Astrocyte (in vitro differentiated cells and primary cell): Measurements from ENCODE around the gene PINK1. TPM values are rescaled to one million over a fixed set of nuclear protein-coding genes. Genes with fewer than 3 reads are reported as not detected.
"Not testable (repeated sequence)": the region's sequence is repeated elsewhere in the genome, so short reads cannot be mapped to it uniquely, and the experiment has no call there.

Experiments used
- DNase-seq: peaks from one replicate; pipeline ENCODE4 v3.0.0-alpha.2; 2010; ENCODE audit warnings: low read depth
- FAIRE-seq: peaks from 2 replicates; lab custom pipeline; 2011; peaks lifted over from hg19 to GRCh38; lab: Jason Lieb, UNC
- H2AFZ ChIP-seq: 2 replicates; pipeline ENCODE4 v1.6.0; 2012; ENCODE audit warnings: low read depth, low read length, inconsistent platforms
- H3K27ac ChIP-seq: 2 replicates; pipeline ENCODE4 v1.5.1; 2011; ENCODE audit warnings: low read depth, low read length, inconsistent platforms
- H3K27me3 ChIP-seq: 2 replicates; pipeline ENCODE4 v1.6.0; 2011; ENCODE audit warnings: low read length, inconsistent platforms; ENCODE audit not compliant: insufficient read depth
- H3K36me3 ChIP-seq: 2 replicates; pipeline ENCODE4 v1.5.1; 2011; ENCODE audit warnings: low read length, inconsistent platforms; ENCODE audit not compliant: insufficient read depth
- H3K4me1 ChIP-seq: 2 replicates; pipeline ENCODE4 v1.5.1; 2011; ENCODE audit warnings: low read length, inconsistent platforms; ENCODE audit not compliant: insufficient read depth
- H3K4me2 ChIP-seq: 2 replicates; pipeline ENCODE4 v1.6.0; 2012; ENCODE audit warnings: low read length, inconsistent platforms
- H3K4me3 ChIP-seq: 2 replicates; pipeline ENCODE4 v1.5.1; 2011; ENCODE audit warnings: low read depth, mild to moderate bottlenecking, low read length, inconsistent platforms; ENCODE audit not compliant: insufficient read depth
- H3K79me2 ChIP-seq: 2 replicates; pipeline ENCODE4 v1.6.0; 2012; ENCODE audit warnings: mild to moderate bottlenecking, low read length, inconsistent platforms; ENCODE audit not compliant: insufficient read depth
- H3K9ac ChIP-seq: 2 replicates; pipeline ENCODE4 v1.6.0; 2012; ENCODE audit warnings: mild to moderate bottlenecking, low read length, inconsistent platforms
- H3K9me3 ChIP-seq: 2 replicates; pipeline ENCODE4 v1.5.1; 2012; ENCODE audit warnings: low read depth, mild to moderate bottlenecking, low read length, inconsistent platforms; ENCODE audit not compliant: insufficient read depth
- H4K20me1 ChIP-seq: 2 replicates; pipeline ENCODE4 v1.6.0; 2012; ENCODE audit warnings: low read length, inconsistent platforms; ENCODE audit not compliant: insufficient read depth
- H3K27ac Mint-ChIP-seq: one replicate; pipeline ENCODE4 v1.8.0; 2021; ENCODE audit warnings: mild to moderate bottlenecking, mixed read lengths; ENCODE audit not compliant: unreplicated experiment
- H3K27me3 Mint-ChIP-seq: one replicate; pipeline ENCODE4 v1.8.0; 2021; ENCODE audit warnings: low read depth, mixed read lengths; ENCODE audit not compliant: unreplicated experiment
- H3K36me3 Mint-ChIP-seq: one replicate; pipeline ENCODE4 v1.8.0; 2021; ENCODE audit warnings: low read depth, mixed read lengths; ENCODE audit not compliant: unreplicated experiment
- H3K4me1 Mint-ChIP-seq: one replicate; pipeline ENCODE4 v1.8.0; 2021; ENCODE audit warnings: low read depth, mixed read lengths; ENCODE audit not compliant: unreplicated experiment
- H3K4me3 Mint-ChIP-seq: one replicate; pipeline ENCODE4 v1.8.0; 2021; ENCODE audit warnings: mild to moderate bottlenecking, moderate library complexity, mixed read lengths; ENCODE audit not compliant: unreplicated experiment
- H3K9me3 Mint-ChIP-seq: one replicate; pipeline ENCODE4 v1.8.0; 2021; ENCODE audit warnings: mild to moderate bottlenecking, mixed read lengths; ENCODE audit not compliant: unreplicated experiment
- EZH2 ChIP-seq: IDR thresholded peaks from 2 replicates; pipeline ENCODE4 v1.6.1; 2012; ENCODE audit warnings: mild to moderate bottlenecking, low read length, inconsistent platforms; ENCODE audit not compliant: insufficient read depth
- total RNA-seq: library from RNA; stranded (reverse); gene quantifications from 2 replicates; pipeline ENCODE4 v1.2.1, GENCODE V29; 2021
- TF ChIP-seq, protein P1 (sequence below): IDR thresholded peaks from 2 replicates; pipeline ENCODE4 v1.5.1; 2011; ENCODE audit warnings: low read depth, mild to moderate bottlenecking, inconsistent platforms, low read length, moderate library complexity; ENCODE audit not compliant: insufficient read depth

PINK1 gene
- total RNA-seq, 1 donor from 2014 or later: 25.6 TPM

GRCh38 chr1:20604678-20605077, 28.6 kb upstream of the PINK1 start:
- Histone ChIP-seq H3K79me2 (no peaks in the 10 kb centered on the region), H3K9me3 (no peaks in the 10 kb centered on the region), H3K4me2 (peak overlapping the region; percentile 55), H3K4me3 (no peak overlapping the region), H3K4me1 (peaks cover 37% of the 10 kb centered on the region), H3K9ac (no peak overlapping the region), H3K36me3 (no peaks in the 10 kb centered on the region), H2AFZ (no peak overlapping the region), H3K27me3 (no peaks in the 10 kb centered on the region), H4K20me1 (no peaks in the 10 kb centered on the region), H3K27ac (peak overlapping the region; percentile 67)
- FAIRE-seq (no peak), DNase-seq (no peak)
- Mint-ChIP-seq H3K9me3 (peaks cover 2% of the 10 kb centered on the region), H3K4me3 (no peak overlapping the region), H3K36me3 (no peaks in the 10 kb centered on the region), H3K27ac (peak overlapping the region; percentile 30), H3K4me1 (peaks cover 10% of the 10 kb centered on the region), H3K27me3 (no peaks in the 10 kb centered on the region)
- no peak for TF ChIP-seq EZH2
- TF ChIP-seq, protein P1, sequence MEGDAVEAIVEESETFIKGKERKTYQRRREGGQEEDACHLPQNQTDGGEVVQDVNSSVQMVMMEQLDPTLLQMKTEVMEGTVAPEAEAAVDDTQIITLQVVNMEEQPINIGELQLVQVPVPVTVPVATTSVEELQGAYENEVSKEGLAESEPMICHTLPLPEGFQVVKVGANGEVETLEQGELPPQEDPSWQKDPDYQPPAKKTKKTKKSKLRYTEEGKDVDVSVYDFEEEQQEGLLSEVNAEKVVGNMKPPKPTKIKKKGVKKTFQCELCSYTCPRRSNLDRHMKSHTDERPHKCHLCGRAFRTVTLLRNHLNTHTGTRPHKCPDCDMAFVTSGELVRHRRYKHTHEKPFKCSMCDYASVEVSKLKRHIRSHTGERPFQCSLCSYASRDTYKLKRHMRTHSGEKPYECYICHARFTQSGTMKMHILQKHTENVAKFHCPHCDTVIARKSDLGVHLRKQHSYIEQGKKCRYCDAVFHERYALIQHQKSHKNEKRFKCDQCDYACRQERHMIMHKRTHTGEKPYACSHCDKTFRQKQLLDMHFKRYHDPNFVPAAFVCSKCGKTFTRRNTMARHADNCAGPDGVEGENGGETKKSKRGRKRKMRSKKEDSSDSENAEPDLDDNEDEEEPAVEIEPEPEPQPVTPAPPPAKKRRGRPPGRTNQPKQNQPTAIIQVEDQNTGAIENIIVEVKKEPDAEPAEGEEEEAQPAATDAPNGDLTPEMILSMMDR: no peak

GRCh38 chr1:20606801-20607570, 26.3 kb upstream of the PINK1 start:
- not testable (repeated sequence) for H3K4me3 ChIP-seq, H3K36me3 ChIP-seq, DNase-seq, FAIRE-seq, H4K20me1 ChIP-seq, H3K9me3 ChIP-seq, H3K4me3 Mint-ChIP-seq, H3K9ac ChIP-seq, H3K4me2 ChIP-seq, H3K36me3 Mint-ChIP-seq, H3K27me3 Mint-ChIP-seq, H3K79me2 ChIP-seq, H3K9me3 Mint-ChIP-seq, H3K27ac Mint-ChIP-seq, H3K27me3 ChIP-seq, H3K27ac ChIP-seq, H2AFZ ChIP-seq
- peaks cover 22% of the 10 kb centered on the region for H3K4me1 ChIP-seq
- peaks cover 10% of the 10 kb centered on the region for H3K4me1 Mint-ChIP-seq

DNA sequence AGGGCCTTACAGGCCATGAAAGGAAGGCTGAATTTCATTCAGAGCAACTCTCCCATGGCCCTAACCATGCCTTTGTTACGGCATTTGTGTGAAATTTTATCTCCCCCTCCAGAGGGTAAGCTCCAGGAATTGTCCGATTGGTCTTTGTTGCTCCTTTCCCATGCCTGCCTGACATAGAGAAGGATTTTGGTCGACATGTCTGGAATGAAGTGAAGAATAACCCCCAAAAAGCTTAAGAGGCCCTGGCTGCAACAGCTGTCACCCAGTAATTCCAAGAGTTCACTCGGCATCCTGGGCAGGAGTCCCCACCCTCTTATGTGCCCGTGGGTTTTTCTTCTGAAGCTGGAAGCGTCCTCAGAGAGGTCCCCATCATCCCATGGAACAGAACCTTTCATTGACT, 23.7 kb upstream of the PINK1 start:
- Mint-ChIP-seq H3K27me3 (no peaks in the 10 kb centered on the region), H3K9me3 (no peaks in the 10 kb centered on the region), H3K4me3 (no peak overlapping the region), H3K36me3 (no peaks in the 10 kb centered on the region), H3K27ac (no peak overlapping the region), H3K4me1 (peaks cover 11% of the 10 kb centered on the region)
- Histone ChIP-seq H3K9me3 (no peaks in the 10 kb centered on the region), H3K27ac (no peak overlapping the region), H3K36me3 (no peaks in the 10 kb centered on the region), H3K27me3 (no peaks in the 10 kb centered on the region), H2AFZ (peak overlapping the region; percentile 20), H3K4me1 (peaks cover 20% of the 10 kb centered on the region), H3K79me2 (no peaks in the 10 kb centered on the region), H4K20me1 (no peaks in the 10 kb centered on the region), H3K4me2 (no peak overlapping the region), H3K9ac (no peak overlapping the region), H3K4me3 (no peak overlapping the region)
- no peak for TF ChIP-seq EZH2
- TF ChIP-seq, protein P1: no peak
- no peak for FAIRE-seq
- DNase-seq: no peak
